ENCODE measurements around the gene SLC25A3. TPM values are rescaled to one million over a fixed set of nuclear protein-coding genes. Genes with fewer than 3 reads are reported as not detected.
A peak's percentile ranks its signal among the peaks of the same experiment; 100 is the strongest.
"Not testable (repeated sequence)": the region's sequence is repeated elsewhere in the genome, so short reads cannot be mapped to it uniquely, and the experiment has no call there.

Gene SLC25A3
- total RNA-seq, 2 donors from 2014 or later = 988 to 1,201 TPM

- DNase-seq (no peak), ATAC-seq (no peak)
- intact Hi-C loops (cut with DNase I) = loop anchor here in 1 of 2 donors (5.0 kb wide), 1 partner anchor 51 kb away; the partner anchor contains the start of gene IKBIP
These were observed 2.3 kb upstream of the SLC25A3 start for GRCh38 chr12:98591209-98591608.

- DNase-seq (no peak), ATAC-seq (no peak)
- intact Hi-C loops (cut with DNase I) = loop anchor here in 1 of 2 donors (5.0 kb wide), 1 partner anchor 49 kb away; the partner anchor contains the start of gene IKBIP
These were observed 612 bp upstream of the SLC25A3 start for GRCh38 chr12:98592825-98593322.

- DNase-seq (peak; percentile 59), ATAC-seq (peak; percentile 60 to 67)
- intact Hi-C loops (cut with DNase I) = loop anchor here in 1 of 2 donors (5.0 kb wide), 1 partner anchor 48 kb away; the partner anchor contains the start of gene IKBIP
These were observed 757 bp downstream of the SLC25A3 start for GRCh38 chr12:98594050-98594835.

- DNase-seq (no peak), ATAC-seq (no peak)
- intact Hi-C loops (cut with DNase I) = no loop called here
These were observed 1.9 kb downstream of the SLC25A3 start for GRCh38 chr12:98595243-98595988.

- intact Hi-C loops (cut with DNase I); DNase-seq; ATAC-seq: not testable (repeated sequence)
These were observed 3.8 kb downstream of the SLC25A3 start for GRCh38 chr12:98597313-98597712.

- DNase-seq (no peak), ATAC-seq (no peak)
- intact Hi-C loops (cut with DNase I) = no loop called here
These were observed 8.4 kb downstream of the SLC25A3 start for GRCh38 chr12:98601924-98602323.

GRCh38 chr12:98606359-98606988 lies 13.0 kb downstream of the SLC25A3 start:
- intact Hi-C loops (cut with DNase I) = no loop called here
- DNase-seq = no peak
- no peak for ATAC-seq

GRCh38 chr12:98610596-98610995 lies 17.1 kb downstream of the SLC25A3 start:
- no peak for DNase-seq
- ATAC-seq = no peak

GRCh38 chr12:98612696-98613334 lies 19.3 kb downstream of the SLC25A3 start:
- intact Hi-C loops (cut with DNase I) = no loop called here
- ATAC-seq (no peak), DNase-seq (no peak)

More at GRCh38 chr12:98610596-98610995, 17.1 kb downstream of the SLC25A3 start:
- intact Hi-C loops (cut with DNase I) = no loop called here

GRCh38 chr12:98618952-98619351 lies 25.5 kb downstream of the SLC25A3 start:
- intact Hi-C loops (cut with DNase I) = no loop called here
- ATAC-seq (peak; percentile 33 to 74), DNase-seq (no peak)

GRCh38 chr12:98635657-98636323 lies 42.3 kb downstream of the SLC25A3 start:
- intact Hi-C loops (cut with DNase I) = no loop called here
- no peak for DNase-seq
- ATAC-seq = no peak

- no peak for ATAC-seq
- DNase-seq = no peak
- intact Hi-C loops (cut with DNase I) = no loop called here
These were observed 43.6 kb downstream of the SLC25A3 start for GRCh38 chr12:98637068-98637467.

GRCh38 chr12:98638009-98638408 lies 44.5 kb downstream of the SLC25A3 start:
- DNase-seq (no peak), ATAC-seq (no peak)
- intact Hi-C loops (cut with DNase I) = no loop called here

GRCh38 chr12:98639491-98639890 lies 46.0 kb downstream of the SLC25A3 start:
- intact Hi-C loops (cut with DNase I) = no loop called here
- ATAC-seq (no peak), DNase-seq (no peak)

- ATAC-seq, DNase-seq: not testable (repeated sequence)
- intact Hi-C loops (cut with DNase I) = loop anchor here in 1 of 2 donors (5.0 kb wide), 1 partner anchor 50 kb away; the partner anchor contains the start of gene SLC25A3
These were observed 49.3 kb downstream of the SLC25A3 start for GRCh38 chr12:98642801-98643200.

- intact Hi-C loops (cut with DNase I) = loop anchor here in 1 of 2 donors (5.0 kb wide), 1 partner anchor 52 kb away; the partner anchor contains the start of gene SLC25A3
- no peak for DNase-seq
- ATAC-seq = peak; percentile 18 to 35
These were observed 50.9 kb downstream of the SLC25A3 start for GRCh38 chr12:98644433-98644711.

- ATAC-seq (peak; percentile 98 to 99), DNase-seq (peak; percentile 98)
- intact Hi-C loops (cut with DNase I) = loop anchor here in 1 of 2 donors (5.0 kb wide), 2 partner anchors 53 to 153 kb away; partner anchors contain the start of gene SLC25A3
These were observed 51.5 kb downstream of the SLC25A3 start, which contains the start of the genes APAF1 and IKBIP for GRCh38 chr12:98644712-98645571. TSS of gene APAF1 (plus strand) at chr12:98645290. CDS start at chr12:98648360, 3,070 bp downstream. TSS of gene IKBIP (minus strand) at chr12:98644788. CDS start at chr12:98644701, 87 bp downstream.
